HG03442 (cell line): Measurements from ENCODE around the gene TMED1.
"Not testable (repeated sequence)": the region's sequence is repeated elsewhere in the genome, so short reads cannot be mapped to it uniquely, and the experiment has no call there.

Source experiments
- ATAC-seq: cut with Tn5 transposase; IDR thresholded peaks from one replicate; pipeline ENCODE4 v1.9.1; 2021; ENCODE audit warnings: mild to moderate bottlenecking, moderate library complexity; ENCODE audit not compliant: unreplicated experiment

Gene TMED1

GRCh38 chr19:10862561-10863106 is 26.6 kb upstream of the TMED1 start:
- ATAC-seq, result no peak

GRCh38 chr19:10861103-10861651 is 25.2 kb upstream of the TMED1 start:
- ATAC-seq, result no peak

- no peak for ATAC-seq
Observed at GRCh38 chr19:10858204-10858828, 22.3 kb upstream of the TMED1 start.

- not testable (repeated sequence) for ATAC-seq
Observed at GRCh38 chr19:10856899-10857298, 20.9 kb upstream of the TMED1 start.

- no peak for ATAC-seq
Observed at GRCh38 chr19:10855879-10856522, 20.0 kb upstream of the TMED1 start.

- ATAC-seq, result no peak
Observed at GRCh38 chr19:10854350-10855089, 18.5 kb upstream of the TMED1 start.

- no peak for ATAC-seq
Observed at GRCh38 chr19:10852941-10853340, 16.9 kb upstream of the TMED1 start.

- no peak for ATAC-seq
Observed at GRCh38 chr19:10852098-10852800, 16.2 kb upstream of the TMED1 start.

GRCh38 chr19:10850631-10851030 is 14.6 kb upstream of the TMED1 start:
- no peak for ATAC-seq

GRCh38 chr19:10848230-10848856 is 12.3 kb upstream of the TMED1 start, which contains the start of gene C19orf38:
Gene C19orf38, plus strand, starts transcription at chr19:10848415. Its CDS starts 94 bp downstream, at chr19:10848509.
- ATAC-seq, result no peak

GRCh38 chr19:10846500-10847202 is 10.6 kb upstream of the TMED1 start:
- ATAC-seq, result no peak

GRCh38 chr19:10842788-10843187 is 6.8 kb upstream of the TMED1 start:
- no peak for ATAC-seq

- no peak for ATAC-seq
Observed at GRCh38 chr19:10839114-10840050, 3.4 kb upstream of the TMED1 start.

- ATAC-seq, result no peak
Observed at GRCh38 chr19:10838377-10838776, 2.4 kb upstream of the TMED1 start.

- not testable (repeated sequence) for ATAC-seq
Observed at GRCh38 chr19:10837649-10838048, 1.6 kb upstream of the TMED1 start.

- ATAC-seq, result no peak
Observed at GRCh38 chr19:10836479-10837330, 693 bp upstream of the TMED1 start.

- ATAC-seq, result no peak
Observed at GRCh38 chr19:10835089-10835753, 791 bp downstream of the TMED1 start.
